Jurkat, Clone E6-1 (cell line): Measurements from ENCODE around the gene USB1.

Experiments
- DNase-seq: peaks from one replicate; pipeline ENCODE4 v3.0.0-alpha.2; 2011; ENCODE audit warnings: low read depth, low spot score
- H3K4me3 ChIP-seq: 2 replicates; pipeline ENCODE4 v1.5.1; 2011; ENCODE audit warnings: mild to moderate bottlenecking, low read length, control low read depth, moderate library complexity

USB1 gene

GRCh38 chr16:58009856-58010416, 8.7 kb downstream of the USB1 start:
- H3K4me3 ChIP-seq, result no peak overlapping the region
- no peak for DNase-seq

GRCh38 chr16:58010886-58011285, 9.7 kb downstream of the USB1 start:
- H3K4me3 ChIP-seq, result no peak overlapping the region
- no peak for DNase-seq

GRCh38 chr16:58011652-58012051, 10.4 kb downstream of the USB1 start:
- no peak for DNase-seq
- no peak overlapping the region for H3K4me3 ChIP-seq

- no peak for DNase-seq
- H3K4me3 ChIP-seq, result no peak overlapping the region
These were observed 11.3 kb downstream of the USB1 start for GRCh38 chr16:58012481-58012880.

- H3K4me3 ChIP-seq, result no peak overlapping the region
These were observed 12.2 kb downstream of the USB1 start for GRCh38 chr16:58013201-58013956.

GRCh38 chr16:58016840-58017446, 15.7 kb downstream of the USB1 start:
- DNase-seq, result no peak
- no peak overlapping the region for H3K4me3 ChIP-seq

More at GRCh38 chr16:58013201-58013956, 12.2 kb downstream of the USB1 start:
- no peak for DNase-seq

- H3K4me3 ChIP-seq, result no peak overlapping the region
- DNase-seq, result no peak
These were observed 17.6 kb downstream of the USB1 start for GRCh38 chr16:58018803-58019202.

GRCh38 chr16:58019866-58020538, 18.8 kb downstream of the USB1 start:
- no peak overlapping the region for H3K4me3 ChIP-seq
- DNase-seq, result no peak

GRCh38 chr16:58020628-58021521, 19.7 kb downstream of the USB1 start:
- peak; percentile 64 for DNase-seq
- H3K4me3 ChIP-seq, result no peak overlapping the region

GRCh38 chr16:58021661-58022551, 20.7 kb downstream of the USB1 start:
- no peak for DNase-seq
- no peak overlapping the region for H3K4me3 ChIP-seq

GRCh38 chr16:58022601-58023371, 21.6 kb downstream of the USB1 start:
- H3K4me3 ChIP-seq, result no peak overlapping the region

GRCh38 chr16:58024486-58025350, 23.5 kb downstream of the USB1 start:
- peak overlapping the region; percentile 54 for H3K4me3 ChIP-seq
- no peak for DNase-seq

More at GRCh38 chr16:58022601-58023371, 21.6 kb downstream of the USB1 start:
- DNase-seq, result no peak

GRCh38 chr16:58025351-58026138, 24.3 kb downstream of the USB1 start, which contains the start of gene MMP15:
MMP15 (plus strand) TSS chr16:58025754; CDS start chr16:58026351, 597 bp downstream.
- peak within 1 kb of the TSS; percentile 54 for H3K4me3 ChIP-seq
- DNase-seq, result peak; percentile 71

- H3K4me3 ChIP-seq, result peak overlapping the region; percentile 54
- DNase-seq, result no peak
These were observed 25.0 kb downstream of the USB1 start for GRCh38 chr16:58026139-58026704.

- H3K4me3 ChIP-seq, result peak overlapping the region; percentile 54
- DNase-seq, result no peak
These were observed 25.5 kb downstream of the USB1 start for GRCh38 chr16:58026705-58027160.
